K562 (cell line): ENCODE data around the gene GSTM5. TPM values are rescaled to one million over a fixed set of nuclear protein-coding genes. Genes with fewer than 3 reads are reported as not detected.

ENCODE experiments used
- ATAC-seq: fragments of 200-7000 bp; cut with Tn5 transposase; 3 replicates; pipeline ENCODE4 v1.9.1; 2020; ENCODE audit warnings: moderate library complexity
- BruUV-seq: library from RNA; stranded (reverse); fragments of 400-500 nt; replicated peaks from 2 replicates; lab custom pipeline; 2021; lab: Mats Ljungman, UMichigan
- CTCF ChIA-PET: fragments of 300-600 bp; formaldehyde crosslinking; extraction: SDS; loops from one replicate; lab custom pipeline; 2021; ENCODE audit warnings: low intra/inter-chr PET ratio; lab: Yijun Ruan, JAX
- POLR2A ChIA-PET: fragments of 300-600, 350-650 bp; sonication (Branson Sonifier 250); formaldehyde crosslinking; extraction: SDS; loops from one replicate; lab custom pipeline; 2021; ENCODE audit warnings: antibody characterized with exemption, inconsistent platforms; lab: Yijun Ruan, JAX
- DNase-seq, 4 experiments: peaks; one replicate each; pipeline versions ENCODE4 v3.0.0 to v3.0.0-alpha.2; 2011 to 2018; ENCODE audit warnings: low spot score in 3 of 4, mixed read lengths in 3 of 4; ENCODE audit errors: extremely low read depth in 1 of 4
- FAIRE-seq: peaks from 2 replicates; lab custom pipeline; 2011; peaks lifted over from hg19 to GRCh38; lab: Jason Lieb, UNC
- H2AFZ ChIP-seq: 2 replicates; pipeline ENCODE4 v1.6.0; 2011; ENCODE audit warnings: low read depth, low read length, control low read depth, inconsistent platforms
- H3K27ac ChIP-seq: fragments of 200-600 bp; 3 replicates; pipeline ENCODE4 v1.8.0; 2011; ENCODE audit warnings: low read depth, mild to moderate bottlenecking, control low read depth, inconsistent platforms, low read length, moderate library complexity, mixed read lengths; ENCODE audit errors: extremely low read depth
- H3K27me3 ChIP-seq, 2 experiments: fragments of 300-600 bp in 1 of 2; 2 replicates in 1 of 2; 3 replicates in 1 of 2; pipeline versions ENCODE4 v1.6.0 to v1.8.0; 2011; ENCODE audit warnings: inconsistent platforms in 2 of 2, low read length in 2 of 2, mild to moderate bottlenecking in 1 of 2, mixed read lengths in 1 of 2, moderate library complexity in 1 of 2; ENCODE audit not compliant: control insufficient read depth in 2 of 2, insufficient read depth in 2 of 2
- H3K36me3 ChIP-seq: fragments of 300-600 bp; 3 replicates; pipeline ENCODE4 v1.8.0; 2011; ENCODE audit warnings: mild to moderate bottlenecking, low read length, inconsistent platforms; ENCODE audit not compliant: control insufficient read depth, insufficient read depth
- H3K4me1 ChIP-seq, 2 experiments: fragments of 200-600 bp in 1 of 2; replicated peaks in 1 of 2; 2 replicates in 1 of 2; 3 replicates in 1 of 2; pipeline versions ENCODE4 v1.5.1 to v1.8.0; 2011; ENCODE audit warnings: inconsistent platforms in 2 of 2, low read length in 2 of 2, mild to moderate bottlenecking in 1 of 2, mixed read lengths in 1 of 2, moderate library complexity in 1 of 2; ENCODE audit not compliant: control insufficient read depth in 2 of 2, insufficient read depth in 2 of 2
- H3K4me2 ChIP-seq: 2 replicates; pipeline ENCODE4 v1.6.1; 2011; ENCODE audit warnings: low read length, control low read depth, inconsistent platforms, mixed read lengths; ENCODE audit not compliant: insufficient read depth
- H3K4me3 ChIP-seq: fragments of 200-600 bp; sonication (generic), shearing (Covaris generic); 2 replicates; pipeline ENCODE4 v1.5.1; 2016; ENCODE audit warnings: control low read depth, inconsistent platforms
- H3K79me2 ChIP-seq: fragments of 200-600 bp; 3 replicates; pipeline ENCODE4 v1.8.0; 2011; ENCODE audit warnings: low read length, inconsistent platforms; ENCODE audit not compliant: control insufficient read depth, insufficient read depth
- H3K9ac ChIP-seq, 2 experiments: 2 replicates each; pipeline versions ENCODE4 v1.6.0 to v1.6.1; 2011; ENCODE audit warnings: low read depth in 2 of 2, low read length in 2 of 2, control low read depth in 1 of 2, inconsistent platforms in 1 of 2, mild to moderate bottlenecking in 1 of 2, mixed read lengths in 1 of 2; ENCODE audit not compliant: insufficient read depth in 1 of 2
- H3K9me1 ChIP-seq: one replicate; pipeline ENCODE4 v1.6.0; 2011; ENCODE audit warnings: inconsistent platforms, mild to moderate bottlenecking, low read length, moderate library complexity; ENCODE audit not compliant: control insufficient read depth, insufficient read depth
- H3K9me3 ChIP-seq: replicated peaks from 2 replicates; pipeline ENCODE4 v1.5.1; 2011; ENCODE audit warnings: low read depth, low read length, inconsistent platforms; ENCODE audit not compliant: control insufficient read depth, insufficient read depth
- H4K20me1 ChIP-seq: replicated peaks from 2 replicates; pipeline ENCODE4 v1.6.1; 2011; ENCODE audit warnings: low read length, inconsistent platforms, mixed read lengths; ENCODE audit not compliant: control insufficient read depth, insufficient read depth
- BCOR ChIP-seq: fragments of 450-650 bp; IDR thresholded peaks from 2 replicates; pipeline ENCODE4 v1.6.1; 2016
- CBX3 ChIP-seq, 2 experiments: IDR thresholded peaks; 1 replicate in 1 of 2; 2 replicates in 1 of 2; pipeline ENCODE4 v1.6.1; 2012; ENCODE audit warnings: inconsistent platforms in 2 of 2, low read length in 2 of 2, borderline replicate concordance in 1 of 2, control low read depth in 1 of 2
- CEBPB ChIP-seq: fragments of 450-650 bp; IDR thresholded peaks from 2 replicates; pipeline ENCODE4 v1.6.1; 2016; ENCODE audit warnings: missing genetic modification characterization, missing compliant biosample characterization
- FOXJ3 ChIP-seq: sonication (generic); formaldehyde crosslinking; IDR thresholded peaks from 2 replicates; pipeline ENCODE4 v1.4.0; 2020; ENCODE audit warnings: mild to moderate bottlenecking, missing genetic modification reagents
- HLTF ChIP-seq: fragments of 450-650 bp; IDR thresholded peaks from 2 replicates; pipeline ENCODE4 v1.6.1; 2016
- KDM1A ChIP-seq, 2 experiments: fragments of 450-650 bp; IDR thresholded peaks; 2 replicates each; pipeline ENCODE4 v1.6.1; 2016; ENCODE audit warnings: mild to moderate bottlenecking in 2 of 2
- MAFF ChIP-seq: IDR thresholded peaks from 2 replicates; pipeline ENCODE4 v1.6.1; 2012; ENCODE audit warnings: low read length, improper control_type of control experiment
- RBM25 ChIP-seq: fragments of 200-400 bp; formaldehyde crosslinking; IDR thresholded peaks from 2 replicates; pipeline ENCODE4 v1.6.1; 2018; ENCODE audit warnings: low read length, low read depth, moderate library complexity; ENCODE audit not compliant: severe bottlenecking
- RCOR1 ChIP-seq, 2 experiments: IDR thresholded peaks; 2 replicates each; pipeline ENCODE4 v1.6.1; 2012; ENCODE audit warnings: low read depth in 2 of 2, low read length in 2 of 2, borderline replicate concordance in 1 of 2, improper control_type of control experiment in 1 of 2
- SMARCA5 ChIP-seq: fragments of 450-650 bp; IDR thresholded peaks from 2 replicates; pipeline ENCODE4 v1.6.1; 2016
- TRIM28 ChIP-seq: fragments of 450-650 bp; IDR thresholded peaks from 2 replicates; pipeline ENCODE4 v1.6.1; 2017
- ZBTB49 ChIP-seq: sonication (generic); formaldehyde crosslinking; IDR thresholded peaks from 2 replicates; pipeline ENCODE4 v1.8.0; 2022; ENCODE audit warnings: missing genetic modification reagents, mild to moderate bottlenecking, borderline replicate concordance
- ZNF124 ChIP-seq: sonication (generic); formaldehyde crosslinking; IDR thresholded peaks from 2 replicates; pipeline ENCODE4 v1.8.1; 2022; ENCODE audit warnings: missing genetic modification reagents
- ZNF263 ChIP-seq: sonication (generic); formaldehyde crosslinking; IDR thresholded peaks from 2 replicates; pipeline ENCODE4 v1.8.0; 2022; ENCODE audit warnings: mild to moderate bottlenecking, missing genetic modification reagents, borderline replicate concordance
- WGBS: fragments of 100-300 bp; shearing (Covaris generic); methylation state at CpG from one replicate; pipeline ENCODE4 v1.1.6; 2016; ENCODE audit warnings: low coverage, mixed read lengths; ENCODE audit not compliant: insufficient coverage; ENCODE audit errors: missing lambda C conversion rate; 5-methylcytosine and 5-hydroxymethylcytosine counted together
- in situ Hi-C: fragments of 300-500 bp; cut with MboI; formaldehyde crosslinking; loops from 4 replicates; pipeline ENCODE4 v1.15.0; 2018; ENCODE audit warnings: inconsistent platforms, mixed read lengths
- intact Hi-C: fragments of 100-400 bp; cut with micrococcal nuclease; formaldehyde crosslinking; loops from 2 replicates; pipeline ENCODE4 v1.14.2; 2022
- polyA plus RNA-seq, 8 experiments: library from polyadenylated mRNA; depleted of rRNA in 4 of 8; stranded (reverse) in 5 of 8; unstranded in 3 of 8; fragments of >200 nt; fragmentation: Nextera tagmentation in 2 of 8; fragmentation: Illumina TruSeq in 1 of 8; extraction: Ambion mirVana in 2 of 8; extraction: Trizol in 1 of 8; gene quantifications; 2 replicates each; pipeline versions ENCODE4 v1.2.1 to v1.2.3, GENCODE V29; 2011 to 2014; ENCODE audit warnings: inconsistent platforms in 1 of 8, missing spikeins in 1 of 8
- total RNA-seq, 7 experiments: library from RNA; depleted of rRNA in 6 of 7; stranded (reverse); fragments of >200 nt in 6 of 7; fragmentation: Illumina TruSeq in 2 of 7; extraction: Trizol in 2 of 7; gene quantifications; 2 replicates each; pipeline versions ENCODE4 v1.2.1 to v1.2.3, GENCODE V29; 2011 to 2021; ENCODE audit warnings: low replicate concordance in 1 of 7

Gene GSTM5
- total and polyA plus RNA-seq, 9 of the 15 experiments (the other 6 are each of a cell fraction or from before 2014, with no cell fraction given): not detected

GRCh38 chr1:109721042-109721441, 9.0 kb downstream of the GSTM5 start:
- intact Hi-C loops (no loop called here), in situ Hi-C loops (no loop called here)
- no peak overlapping the region for H3K27ac ChIP-seq
- no peaks in the 10 kb centered on the region for H3K9me1 ChIP-seq
- H3K9ac ChIP-seq: no peak overlapping the region
- peaks cover 5 to 31% of the 10 kb centered on the region in 2 experiments; a peak in 4 of 5 replicates for H3K4me1 ChIP-seq
- no TSS peak for BruUV-seq
- ATAC-seq (no peak), FAIRE-seq (no peak), DNase-seq (no peak)
- H2AFZ ChIP-seq: peak overlapping the region; percentile 29
- no peak overlapping the region for H3K4me3 ChIP-seq
- no peaks in the 10 kb centered on the region for H4K20me1 ChIP-seq
- ChIA-PET POLR2A (interaction anchor here (0.7 to 1.7 kb wide), 3 partner anchors 51 to 464 kb away, joined by 3 to 4 read pairs (median 4); no protein-coding TSS in a partner anchor), CTCF (no interaction called here)
- WGBS: 67% methylated on average over 5 of the region's 5 CpGs
- peak; percentile 51; the same call in 1 of the 2 replicates for TF ChIP-seq CEBPB (tag)
- TF ChIP-seq MAFF: no peak
- H3K79me2 ChIP-seq: no peaks in the 10 kb centered on the region
- peaks cover 4% of the 10 kb centered on the region for H3K9me3 ChIP-seq
- H3K4me2 ChIP-seq: no peak overlapping the region
- H3K27me3 ChIP-seq: no peaks in the 10 kb centered on the region
- no peaks in the 10 kb centered on the region for H3K36me3 ChIP-seq

DNA sequence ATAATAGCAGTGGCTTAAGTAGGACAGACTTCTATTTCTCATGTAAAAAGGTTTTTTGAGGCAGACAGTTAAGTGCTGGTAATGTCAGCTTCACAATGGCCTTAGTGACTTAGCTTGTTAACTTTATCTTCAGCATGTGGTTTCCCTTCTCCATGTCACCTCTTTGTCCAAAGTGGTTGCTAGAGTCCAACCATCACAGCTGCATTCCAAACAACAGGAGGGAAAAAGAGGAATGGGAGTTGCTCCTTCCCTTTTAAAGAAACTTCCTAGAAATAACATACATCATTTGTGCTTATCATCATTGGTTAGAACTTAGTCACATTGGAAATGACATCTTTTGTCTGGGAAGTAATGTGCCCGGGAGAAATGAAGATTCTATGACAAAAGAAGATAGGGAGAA, 9.9 kb downstream of the GSTM5 start:
- in situ Hi-C loops (no loop called here), intact Hi-C loops (no loop called here)
- Histone ChIP-seq H3K9me3 (peaks cover 10% of the 10 kb centered on the region), H3K9me1 (no peaks in the 10 kb centered on the region), H4K20me1 (no peaks in the 10 kb centered on the region), H3K36me3 (no peaks in the 10 kb centered on the region), H3K4me2 (no peak overlapping the region), H2AFZ (no peak overlapping the region), H3K4me3 (no peak overlapping the region), H3K27ac (no peak overlapping the region), H3K9ac (no peak overlapping the region), H3K4me1 (peaks cover 5 to 31% of the 10 kb centered on the region in 2 experiments; a peak in 4 of 5 replicates), H3K79me2 (no peaks in the 10 kb centered on the region), H3K27me3 (no peaks in the 10 kb centered on the region)
- POLR2A ChIA-PET: interaction anchor here (0.7 to 1.7 kb wide), 2 partner anchors 52 to 692 kb away, joined by 3 to 4 read pairs; no protein-coding TSS in a partner anchor
- DNase-seq: no peak
- 64% methylated on average over 1 of the region's 1 CpG for WGBS
- no peak for FAIRE-seq
- TF ChIP-seq KDM1A (IDR thresholded peaks at IDR 0.05): peak in 1 of 2 experiments; percentile 40; a peak in 1 of 4 replicates
- 0 out of 2 replicates have a peak, but pooled peaks have one; percentile 31 for TF ChIP-seq TRIM28
- peak in 1 of 2 experiments; percentile 59; a peak in 1 of 4 replicates for TF ChIP-seq RCOR1 (IDR thresholded peaks at IDR 0.05; ENCODE audit: borderline replicate concordance in 1 of 2, low read depth in 2 of 2, low read length in 2 of 2)
- TF ChIP-seq CBX3 (IDR thresholded peaks at IDR 0.05; ENCODE audit: borderline replicate concordance in 1 of 2, low read length in 2 of 2): 0 out of 3 replicates have a peak, but pooled peaks of 1 of the 2 experiments have one; percentile 22
- peak; percentile 81 for TF ChIP-seq BCOR
- TF ChIP-seq RBM25: peak; percentile 96
- no peak for TF ChIP-seq ZBTB49
- peak; percentile 72; the same call in 1 of the 2 replicates for TF ChIP-seq SMARCA5
- TF ChIP-seq ZNF263 (CRISPR knock-in tag): no peak
- no peak for TF ChIP-seq ZNF124 (CRISPR knock-in tag)
- TF ChIP-seq HLTF: peak; percentile 78; the same call in 1 of the 2 replicates
- TF ChIP-seq FOXJ3: no peak
- no peak for ATAC-seq
- CTCF ChIA-PET: no interaction called here
- BruUV-seq: no TSS peak
